GM18951 (cell line): ENCODE data around the gene RIF1.

Source experiments
- POLR2A ChIP-seq: IDR thresholded peaks from 4 replicates; pipeline ENCODE4 v1.6.1; 2011; ENCODE audit warnings: mild to moderate bottlenecking; ENCODE audit not compliant: insufficient read length, insufficient read depth; ENCODE audit errors: extremely low read depth
- in situ Hi-C: fragments of 300-500 bp; cut with MboI; formaldehyde crosslinking; loops from one replicate; pipeline ENCODE4 v1.12.0; 2022; ENCODE audit warnings: low sequenced_read_pairs, mixed read lengths, inconsistent platforms; ENCODE audit not compliant: unreplicated experiment

The RIF1 gene

GRCh38 chr2:151498178-151498577 is 88.5 kb downstream of the RIF1 start:
- TF ChIP-seq POLR2A = no peak
- in situ Hi-C loops = no loop called here

- in situ Hi-C loops = no loop called here
- TF ChIP-seq POLR2A = no peak
Observed at GRCh38 chr2:151506170-151506569, 96.5 kb downstream of the RIF1 start.

GRCh38 chr2:151508519-151508918 is 98.8 kb downstream of the RIF1 start:
- TF ChIP-seq POLR2A = no peak
- in situ Hi-C loops = no loop called here

GRCh38 chr2:151518802-151519201 is 109.1 kb downstream of the RIF1 start:
- TF ChIP-seq POLR2A = no peak
- in situ Hi-C loops = no loop called here

- in situ Hi-C loops = no loop called here
- TF ChIP-seq POLR2A = no peak
Observed at GRCh38 chr2:151520976-151521375, 111.3 kb downstream of the RIF1 start.

GRCh38 chr2:151522556-151522955 is 112.9 kb downstream of the RIF1 start:
- in situ Hi-C loops = no loop called here
- TF ChIP-seq POLR2A = no peak

- in situ Hi-C loops = no loop called here
- TF ChIP-seq POLR2A = no peak
Observed at GRCh38 chr2:151523850-151524249, 114.1 kb downstream of the RIF1 start.

GRCh38 chr2:151525821-151526373 is 116.2 kb downstream of the RIF1 start:
- TF ChIP-seq POLR2A = no peak
- in situ Hi-C loops = no loop called here

- no peak for TF ChIP-seq POLR2A
- in situ Hi-C loops = no loop called here
Observed at GRCh38 chr2:151526572-151527090, 116.9 kb downstream of the RIF1 start.
